Ascending aorta (tissue), 2 donors: ENCODE data around the gene PSKH1. TPM values are rescaled to one million over a fixed set of nuclear protein-coding genes. Genes with fewer than 3 reads are reported as not detected.

Source experiments
- DNase-seq, 2 donors: peaks; one replicate each; pipeline ENCODE4 v3.0.0-alpha.2; 2019; ENCODE audit warnings: low spot score in 2 of 2
- H3K27ac ChIP-seq, 2 donors: fragments of 200-600 bp; sonication (generic); one replicate each; pipeline ENCODE4 v1.5.1; 2016 to 2017; ENCODE audit warnings: mild to moderate bottlenecking in 1 of 2
- H3K27me3 ChIP-seq: fragments of 200-600 bp; sonication (generic); one replicate; pipeline ENCODE4 v1.5.1; 2017
- H3K36me3 ChIP-seq, 2 donors: fragments of 200-600 bp; sonication (generic); one replicate each; pipeline ENCODE4 v1.5.1; 2016
- H3K4me1 ChIP-seq, 2 donors: fragments of 200-600 bp; sonication (generic); one replicate each; pipeline ENCODE4 v1.5.1; 2016 to 2017; ENCODE audit warnings: mild to moderate bottlenecking in 1 of 2
- H3K4me3 ChIP-seq, 2 donors: fragments of 200-600 bp; sonication (generic); one replicate each; pipeline ENCODE4 v1.5.1; 2016 to 2017; ENCODE audit warnings: mild to moderate bottlenecking in 1 of 2
- H3K9me3 ChIP-seq, 2 donors: fragments of 200-600 bp; sonication (generic); one replicate each; pipeline ENCODE4 v1.5.1; 2016
- intact Hi-C: fragments of 100-400 bp; cut with DNase I; formaldehyde crosslinking; loops from one replicate; pipeline ENCODE4 v1.15.1; 2023
- total RNA-seq: library from RNA; depleted of rRNA; stranded (reverse); fragments of >200 nt; gene quantifications from one replicate; pipeline ENCODE4 v1.1.0, GENCODE V29; 2016
- TF ChIP-seq, protein P1 (sequence below), 3 experiments: fragments of 200-600 bp in 2 of 3; fragments of 450-650 bp in 1 of 3; sonication (generic) in 2 of 3; IDR thresholded peaks; one replicate each; pipeline ENCODE4 v1.5.1; 2016 to 2019; ENCODE audit warnings: antibody characterized with exemption in 3 of 3, mild to moderate bottlenecking in 1 of 3, moderate library complexity in 1 of 3

The PSKH1 gene
- total RNA-seq, 1 donor from 2014 or later: 41.0 TPM

DNA sequence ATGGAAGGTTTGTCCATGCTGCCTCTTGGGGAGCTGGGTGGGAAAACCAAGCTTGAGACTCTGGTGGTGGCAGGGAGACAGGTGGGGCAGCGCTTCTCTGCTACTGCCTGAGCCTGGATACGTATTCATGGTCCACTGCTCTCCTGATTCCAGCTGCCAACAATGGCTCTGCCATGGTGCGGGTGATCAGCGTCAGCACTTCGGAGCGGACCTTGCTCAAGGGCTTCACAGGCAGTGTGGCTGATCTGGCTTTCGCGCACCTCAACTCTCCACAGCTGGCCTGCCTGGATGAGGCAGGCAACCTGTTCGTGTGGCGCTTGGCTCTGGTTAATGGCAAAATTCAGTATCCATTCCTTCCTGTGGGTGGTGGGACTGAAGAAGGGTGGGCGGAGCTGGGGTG lies 16.0 kb upstream of the PSKH1 start:
- intact Hi-C loops: no loop called here
- no peak for DNase-seq
- Histone ChIP-seq H3K27ac (no peak overlapping the region), H3K4me3 (no peak overlapping the region), H3K27me3 (no peaks in the 10 kb centered on the region), H3K9me3 (no peaks in the 10 kb centered on the region), H3K4me1 (peaks cover 0 to 15% of the 10 kb centered on the region in 2 donors), H3K36me3 (peaks cover 64% of the 10 kb centered on the region in 2 donors)
- TF ChIP-seq, protein P1, sequence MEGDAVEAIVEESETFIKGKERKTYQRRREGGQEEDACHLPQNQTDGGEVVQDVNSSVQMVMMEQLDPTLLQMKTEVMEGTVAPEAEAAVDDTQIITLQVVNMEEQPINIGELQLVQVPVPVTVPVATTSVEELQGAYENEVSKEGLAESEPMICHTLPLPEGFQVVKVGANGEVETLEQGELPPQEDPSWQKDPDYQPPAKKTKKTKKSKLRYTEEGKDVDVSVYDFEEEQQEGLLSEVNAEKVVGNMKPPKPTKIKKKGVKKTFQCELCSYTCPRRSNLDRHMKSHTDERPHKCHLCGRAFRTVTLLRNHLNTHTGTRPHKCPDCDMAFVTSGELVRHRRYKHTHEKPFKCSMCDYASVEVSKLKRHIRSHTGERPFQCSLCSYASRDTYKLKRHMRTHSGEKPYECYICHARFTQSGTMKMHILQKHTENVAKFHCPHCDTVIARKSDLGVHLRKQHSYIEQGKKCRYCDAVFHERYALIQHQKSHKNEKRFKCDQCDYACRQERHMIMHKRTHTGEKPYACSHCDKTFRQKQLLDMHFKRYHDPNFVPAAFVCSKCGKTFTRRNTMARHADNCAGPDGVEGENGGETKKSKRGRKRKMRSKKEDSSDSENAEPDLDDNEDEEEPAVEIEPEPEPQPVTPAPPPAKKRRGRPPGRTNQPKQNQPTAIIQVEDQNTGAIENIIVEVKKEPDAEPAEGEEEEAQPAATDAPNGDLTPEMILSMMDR (IDR thresholded peaks at IDR 0.05): no peak

DNA sequence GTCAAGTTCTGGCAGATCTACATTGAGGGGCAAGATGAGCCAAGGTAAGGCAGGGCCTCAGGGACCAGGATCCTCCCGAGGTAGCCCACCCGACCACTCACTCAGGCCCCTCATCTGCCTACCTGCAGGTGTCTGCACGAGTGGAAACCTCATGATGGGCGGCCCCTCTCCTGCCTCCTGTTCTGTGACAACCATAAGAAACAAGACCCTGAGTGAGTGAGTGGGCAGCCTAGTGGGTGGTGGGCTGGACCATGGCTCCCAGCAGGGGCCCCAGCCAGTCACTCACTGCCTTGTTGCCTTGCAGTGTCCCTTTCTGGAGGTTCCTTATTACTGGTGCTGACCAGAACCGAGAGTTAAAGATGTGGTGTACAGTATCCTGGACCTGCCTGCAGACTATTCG lies 14.8 kb upstream of the PSKH1 start:
- Histone ChIP-seq H3K27me3 (no peaks in the 10 kb centered on the region), H3K36me3 (peaks cover 75 to 76% of the 10 kb centered on the region in 2 donors), H3K27ac (no peak overlapping the region), H3K9me3 (no peaks in the 10 kb centered on the region), H3K4me1 (peaks cover 0 to 11% of the 10 kb centered on the region in 2 donors), H3K4me3 (no peak overlapping the region)
- TF ChIP-seq, protein P1 (IDR thresholded peaks at IDR 0.05): no peak
- DNase-seq: no peak
- intact Hi-C loops: no loop called here

DNA sequence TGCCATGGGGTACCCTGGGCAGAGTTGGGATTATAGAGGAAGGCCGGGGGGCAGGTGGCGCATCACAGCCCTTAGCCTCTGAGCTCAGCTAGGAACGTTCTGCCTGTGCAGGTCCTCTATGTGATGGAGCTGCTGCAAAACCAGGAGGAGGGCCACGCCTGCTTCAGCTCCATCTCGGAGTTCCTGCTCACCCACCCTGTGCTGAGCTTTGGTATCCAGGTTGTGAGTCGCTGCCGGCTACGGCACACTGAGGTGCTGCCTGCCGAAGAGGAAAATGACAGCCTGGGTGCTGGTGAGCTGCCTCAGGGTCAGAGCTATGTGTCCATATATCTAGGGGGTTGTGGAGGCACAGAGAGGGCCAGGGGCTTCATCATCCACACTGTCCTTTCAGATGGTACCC lies 14.2 kb upstream of the PSKH1 start:
- H3K4me3 ChIP-seq: no peak overlapping the region
- TF ChIP-seq, protein P1 (IDR thresholded peaks at IDR 0.05): no peak
- H3K27ac ChIP-seq: no peak overlapping the region
- DNase-seq: no peak
- no peaks in the 10 kb centered on the region for H3K9me3 ChIP-seq
- intact Hi-C loops: no loop called here
- peaks cover 79 to 82% of the 10 kb centered on the region in 2 donors for H3K36me3 ChIP-seq
- no peaks in the 10 kb centered on the region for H3K27me3 ChIP-seq
- peaks cover under 1 to 11% of the 10 kb centered on the region in 2 donors for H3K4me1 ChIP-seq

DNA sequence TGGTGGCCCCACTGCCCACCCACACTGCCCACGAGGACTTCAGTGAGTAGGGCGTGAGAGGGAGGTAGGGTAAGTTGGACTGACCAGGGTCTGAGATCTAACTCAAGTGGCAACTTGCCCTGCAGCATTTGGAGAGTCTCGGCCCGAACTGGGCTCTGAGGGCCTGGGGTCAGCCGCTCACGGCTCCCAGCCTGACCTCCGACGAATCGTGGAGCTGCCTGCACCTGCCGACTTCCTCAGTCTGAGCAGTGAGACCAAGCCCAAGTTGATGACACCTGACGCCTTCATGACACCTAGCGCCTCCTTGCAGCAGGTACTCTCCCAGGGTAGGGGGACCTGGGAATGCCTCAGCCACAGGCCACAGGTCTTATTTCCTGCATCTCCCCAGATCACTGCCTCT lies 13.6 kb upstream of the PSKH1 start:
- no peak overlapping the region for H3K27ac ChIP-seq
- intact Hi-C loops: no loop called here
- no peaks in the 10 kb centered on the region for H3K27me3 ChIP-seq
- peaks cover 83 to 87% of the 10 kb centered on the region in 2 donors for H3K36me3 ChIP-seq
- TF ChIP-seq, protein P1 (IDR thresholded peaks at IDR 0.05): no peak
- peaks cover 6 to 11% of the 10 kb centered on the region in 2 donors for H3K4me1 ChIP-seq
- H3K4me3 ChIP-seq: no peak overlapping the region
- no peak for DNase-seq
- no peaks in the 10 kb centered on the region for H3K9me3 ChIP-seq

DNA sequence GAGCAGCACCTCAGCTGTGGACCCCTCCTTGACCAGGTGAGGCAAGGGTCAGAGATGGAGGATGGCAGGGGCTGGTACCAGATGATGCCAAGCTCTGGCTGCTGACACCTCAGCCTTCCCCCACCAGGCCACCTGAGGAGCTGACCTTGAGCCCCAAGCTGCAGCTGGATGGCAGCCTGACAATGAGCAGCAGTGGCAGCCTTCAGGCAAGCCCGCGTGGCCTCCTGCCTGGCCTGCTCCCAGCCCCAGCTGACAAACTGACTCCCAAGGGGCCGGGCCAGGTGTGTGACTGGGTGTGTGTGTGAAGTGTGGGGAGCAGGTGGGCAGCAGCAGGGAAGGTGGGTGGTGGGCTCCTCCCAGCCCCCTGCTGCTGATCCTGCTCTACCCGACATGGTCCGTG lies 13.1 kb upstream of the PSKH1 start:
- Histone ChIP-seq H3K4me3 (no peak overlapping the region), H3K9me3 (no peaks in the 10 kb centered on the region), H3K36me3 (peaks cover 83 to 87% of the 10 kb centered on the region in 2 donors), H3K4me1 (peaks cover 6 to 11% of the 10 kb centered on the region in 2 donors), H3K27ac (no peak overlapping the region), H3K27me3 (no peaks in the 10 kb centered on the region)
- no peak for DNase-seq
- TF ChIP-seq, protein P1 (IDR thresholded peaks at IDR 0.05): no peak
- intact Hi-C loops: loop anchor here (5.0 kb wide), 1 partner anchor 162 kb away; no protein-coding TSS in a partner anchor

DNA sequence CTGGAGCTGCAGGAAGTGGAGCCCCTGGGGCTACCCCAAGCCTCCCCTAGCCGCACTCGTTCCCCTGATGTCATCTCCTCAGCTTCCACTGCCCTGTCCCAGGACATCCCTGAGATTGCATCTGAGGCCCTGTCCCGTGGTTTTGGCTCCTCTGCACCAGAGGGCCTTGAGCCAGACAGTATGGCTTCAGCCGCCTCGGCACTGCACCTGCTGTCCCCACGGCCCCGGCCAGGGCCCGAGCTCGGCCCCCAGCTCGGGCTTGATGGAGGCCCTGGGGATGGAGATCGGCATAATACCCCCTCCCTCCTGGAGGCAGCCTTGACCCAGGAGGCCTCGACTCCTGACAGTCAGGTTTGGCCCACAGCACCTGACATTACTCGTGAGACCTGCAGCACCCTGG lies 12.5 kb upstream of the PSKH1 start:
- Histone ChIP-seq H3K9me3 (no peaks in the 10 kb centered on the region), H3K36me3 (peaks cover 83 to 87% of the 10 kb centered on the region in 2 donors), H3K27ac (no peak overlapping the region), H3K4me1 (peaks cover 6 to 13% of the 10 kb centered on the region in 2 donors), H3K4me3 (no peak overlapping the region), H3K27me3 (no peaks in the 10 kb centered on the region)
- intact Hi-C loops: loop anchor here (5.0 kb wide), 1 partner anchor 162 kb away; no protein-coding TSS in a partner anchor
- no peak for DNase-seq
- TF ChIP-seq, protein P1 (IDR thresholded peaks at IDR 0.05): no peak
